KMS-11 (cell line): Measurements from ENCODE around the gene PRDM8.

Experiments
- H2AFZ ChIP-seq: fragments of 200-600 bp; sonication (generic); 2 replicates; pipeline ENCODE4 v1.6.1; 2016; ENCODE audit warnings: antibody characterized with exemption, mixed run types, low read depth
- H3K27ac ChIP-seq: fragments of 200-600 bp; sonication (generic); 2 replicates; pipeline ENCODE4 v1.6.1; 2016; ENCODE audit warnings: mild to moderate bottlenecking, mixed run types
- H3K27me3 ChIP-seq: fragments of 200-600 bp; sonication (generic); 2 replicates; pipeline ENCODE4 v1.6.1; 2017; ENCODE audit warnings: mild to moderate bottlenecking, low read depth, mixed run types, moderate library complexity; ENCODE audit not compliant: insufficient read depth
- H3K36me3 ChIP-seq: fragments of 200-600 bp; sonication (generic); 2 replicates; pipeline ENCODE4 v1.6.1; 2017; ENCODE audit warnings: mild to moderate bottlenecking, mixed run types; ENCODE audit not compliant: insufficient read depth
- H3K4me1 ChIP-seq: fragments of 200-600 bp; sonication (generic); 2 replicates; pipeline ENCODE4 v1.6.1; 2016; ENCODE audit warnings: mild to moderate bottlenecking, low read depth, mixed run types; ENCODE audit not compliant: poor library complexity, severe bottlenecking
- H3K4me2 ChIP-seq: fragments of 200-600 bp; sonication (generic); 2 replicates; pipeline ENCODE4 v1.7.0; 2016; ENCODE audit warnings: mild to moderate bottlenecking, mixed run types
- H3K4me3 ChIP-seq: fragments of 200-600 bp; sonication (generic); IDR thresholded peaks from 2 replicates; pipeline ENCODE4 v1.6.1; 2017; ENCODE audit warnings: low read depth, low read length, mixed read lengths; ENCODE audit not compliant: insufficient read depth
- H3K79me2 ChIP-seq: fragments of 200-600 bp; sonication (generic); 2 replicates; pipeline ENCODE4 v1.6.1; 2016; ENCODE audit warnings: low read depth, mixed run types; ENCODE audit not compliant: insufficient read depth
- H3K9ac ChIP-seq: fragments of 200-600 bp; sonication (generic); 2 replicates; pipeline ENCODE4 v1.6.1; 2016; ENCODE audit warnings: mild to moderate bottlenecking, mixed run types
- H4K20me1 ChIP-seq: fragments of 200-600 bp; sonication (generic); 2 replicates; pipeline ENCODE4 v1.6.1; 2016; ENCODE audit warnings: mild to moderate bottlenecking, mixed run types; ENCODE audit not compliant: insufficient read depth
- TF ChIP-seq, protein P1 (sequence below): fragments of 200-600 bp; sonication (generic); conservative IDR thresholded peaks from 2 replicates; pipeline ENCODE4 v1.6.1; 2017; ENCODE audit warnings: low read depth, mild to moderate bottlenecking, antibody characterized with exemption, low read length, moderate library complexity, mixed read lengths

Gene PRDM8

GRCh38 chr4:80208610-80209339, 11.5 kb downstream of the PRDM8 start:
- no peak overlapping the region for H3K4me3 ChIP-seq
- H3K4me2 ChIP-seq: no peak overlapping the region
- H3K36me3 ChIP-seq: no peaks in the 10 kb centered on the region
- no peaks in the 10 kb centered on the region for H4K20me1 ChIP-seq
- no peak overlapping the region for H2AFZ ChIP-seq
- peaks cover 4% of the 10 kb centered on the region for H3K4me1 ChIP-seq
- no peaks in the 10 kb centered on the region for H3K27me3 ChIP-seq
- H3K79me2 ChIP-seq: no peaks in the 10 kb centered on the region
- TF ChIP-seq, protein P1, sequence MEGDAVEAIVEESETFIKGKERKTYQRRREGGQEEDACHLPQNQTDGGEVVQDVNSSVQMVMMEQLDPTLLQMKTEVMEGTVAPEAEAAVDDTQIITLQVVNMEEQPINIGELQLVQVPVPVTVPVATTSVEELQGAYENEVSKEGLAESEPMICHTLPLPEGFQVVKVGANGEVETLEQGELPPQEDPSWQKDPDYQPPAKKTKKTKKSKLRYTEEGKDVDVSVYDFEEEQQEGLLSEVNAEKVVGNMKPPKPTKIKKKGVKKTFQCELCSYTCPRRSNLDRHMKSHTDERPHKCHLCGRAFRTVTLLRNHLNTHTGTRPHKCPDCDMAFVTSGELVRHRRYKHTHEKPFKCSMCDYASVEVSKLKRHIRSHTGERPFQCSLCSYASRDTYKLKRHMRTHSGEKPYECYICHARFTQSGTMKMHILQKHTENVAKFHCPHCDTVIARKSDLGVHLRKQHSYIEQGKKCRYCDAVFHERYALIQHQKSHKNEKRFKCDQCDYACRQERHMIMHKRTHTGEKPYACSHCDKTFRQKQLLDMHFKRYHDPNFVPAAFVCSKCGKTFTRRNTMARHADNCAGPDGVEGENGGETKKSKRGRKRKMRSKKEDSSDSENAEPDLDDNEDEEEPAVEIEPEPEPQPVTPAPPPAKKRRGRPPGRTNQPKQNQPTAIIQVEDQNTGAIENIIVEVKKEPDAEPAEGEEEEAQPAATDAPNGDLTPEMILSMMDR: no peak
- no peak overlapping the region for H3K9ac ChIP-seq
- H3K27ac ChIP-seq: no peak overlapping the region

- Histone ChIP-seq H3K36me3 (no peaks in the 10 kb centered on the region), H4K20me1 (no peaks in the 10 kb centered on the region), H2AFZ (no peak overlapping the region), H3K4me1 (no peaks in the 10 kb centered on the region), H3K9ac (no peak overlapping the region), H3K27ac (no peak overlapping the region), H3K79me2 (no peaks in the 10 kb centered on the region), H3K27me3 (no peaks in the 10 kb centered on the region), H3K4me2 (no peak overlapping the region), H3K4me3 (no peak overlapping the region)
- TF ChIP-seq, protein P1: no peak
These were observed 12.0 kb downstream of the PRDM8 start for GRCh38 chr4:80209340-80209701.

GRCh38 chr4:80210549-80210948, 13.2 kb downstream of the PRDM8 start:
- no peaks in the 10 kb centered on the region for H3K36me3 ChIP-seq
- H3K27me3 ChIP-seq: no peaks in the 10 kb centered on the region
- no peak overlapping the region for H2AFZ ChIP-seq
- no peaks in the 10 kb centered on the region for H4K20me1 ChIP-seq
- no peak overlapping the region for H3K9ac ChIP-seq
- TF ChIP-seq, protein P1: no peak
- no peaks in the 10 kb centered on the region for H3K4me1 ChIP-seq
- no peak overlapping the region for H3K27ac ChIP-seq
- no peaks in the 10 kb centered on the region for H3K79me2 ChIP-seq
- no peak overlapping the region for H3K4me2 ChIP-seq
- H3K4me3 ChIP-seq: no peak overlapping the region

- no peaks in the 10 kb centered on the region for H3K27me3 ChIP-seq
- no peak overlapping the region for H3K4me2 ChIP-seq
- H3K9ac ChIP-seq: no peak overlapping the region
- H3K36me3 ChIP-seq: no peaks in the 10 kb centered on the region
- no peak overlapping the region for H2AFZ ChIP-seq
- no peak overlapping the region for H3K27ac ChIP-seq
- H3K4me1 ChIP-seq: no peaks in the 10 kb centered on the region
- no peak overlapping the region for H3K4me3 ChIP-seq
- no peaks in the 10 kb centered on the region for H4K20me1 ChIP-seq
- no peaks in the 10 kb centered on the region for H3K79me2 ChIP-seq
- TF ChIP-seq, protein P1: no peak
These were observed 16.0 kb downstream of the PRDM8 start for GRCh38 chr4:80213117-80213815.
